Measurements from ENCODE around the gene NUDT3. TPM values are rescaled to one million over a fixed set of nuclear protein-coding genes. Genes with fewer than 3 reads are reported as not detected.
"Not testable (repeated sequence)": the region's sequence is repeated elsewhere in the genome, so short reads cannot be mapped to it uniquely, and the experiment has no call there.

NUDT3 gene
- total RNA-seq, 2 donors from 2014 or later: 7.9 to 15.1 TPM

GRCh38 chr6:34340906-34341480, 51.5 kb downstream of the NUDT3 start:
- Mint-ChIP-seq H3K9me3 (no peaks in the 10 kb centered on the region), H3K27ac (peak overlapping the region in 1 of 2 donors; percentile 75), H3K36me3 (peaks cover 0 to under 1% of the 10 kb centered on the region in 2 donors)
- DNase-seq (ENCODE audit: low spot score in 2 of 2) (no peak), ATAC-seq (no peak)

- DNase-seq (ENCODE audit: low spot score in 2 of 2) (no peak), ATAC-seq (no peak)
- peak overlapping the region in 1 of 2 donors; percentile 75 for H3K27ac Mint-ChIP-seq
- H3K9me3 Mint-ChIP-seq: no peaks in the 10 kb centered on the region
- H3K36me3 Mint-ChIP-seq: no peaks in the 10 kb centered on the region
Measured at GRCh38 chr6:34340394-34340793, 52.1 kb downstream of the NUDT3 start.

GRCh38 chr6:34339971-34340370, 52.5 kb downstream of the NUDT3 start:
- Mint-ChIP-seq H3K36me3 (no peaks in the 10 kb centered on the region), H3K27ac (no peak overlapping the region), H3K9me3 (no peaks in the 10 kb centered on the region)
- no peak for ATAC-seq
- DNase-seq (ENCODE audit: low spot score in 2 of 2): no peak

- no peaks in the 10 kb centered on the region for H3K36me3 Mint-ChIP-seq
- ATAC-seq: no peak
- no peaks in the 10 kb centered on the region for H3K9me3 Mint-ChIP-seq
- no peak overlapping the region for H3K27ac Mint-ChIP-seq
- no peak for DNase-seq (ENCODE audit: low spot score in 2 of 2)
Measured at GRCh38 chr6:34339432-34339831, 53.0 kb downstream of the NUDT3 start.

- DNase-seq (ENCODE audit: low spot score in 2 of 2) (no peak), ATAC-seq (no peak)
- Mint-ChIP-seq H3K9me3 (no peaks in the 10 kb centered on the region), H3K27ac (no peak overlapping the region), H3K36me3 (peaks cover 0 to 4% of the 10 kb centered on the region in 2 donors)
Measured at GRCh38 chr6:34338811-34339210, 53.7 kb downstream of the NUDT3 start.

GRCh38 chr6:34338377-34338776, 54.1 kb downstream of the NUDT3 start:
- Mint-ChIP-seq H3K27ac (no peak overlapping the region), H3K9me3 (no peaks in the 10 kb centered on the region), H3K36me3 (peaks cover 0 to 7% of the 10 kb centered on the region in 2 donors)
- DNase-seq (ENCODE audit: low spot score in 2 of 2): no peak
- ATAC-seq: no peak

GRCh38 chr6:34334796-34335416, 57.6 kb downstream of the NUDT3 start:
- ATAC-seq: no peak
- Mint-ChIP-seq H3K9me3 (no peaks in the 10 kb centered on the region), H3K36me3 (peaks cover 0 to 7% of the 10 kb centered on the region in 2 donors), H3K27ac (peak overlapping the region in 1 of 2 donors; percentile 3)
- DNase-seq (ENCODE audit: low spot score in 2 of 2): no peak

- Mint-ChIP-seq H3K27ac (no peak overlapping the region), H3K36me3 (peaks cover 0 to 7% of the 10 kb centered on the region in 2 donors), H3K9me3 (no peaks in the 10 kb centered on the region)
- no peak for DNase-seq (ENCODE audit: low spot score in 2 of 2)
- no peak for ATAC-seq
Measured at GRCh38 chr6:34333858-34334257, 58.6 kb downstream of the NUDT3 start.

- DNase-seq (ENCODE audit: low spot score in 2 of 2) (no peak), ATAC-seq (no peak)
- Mint-ChIP-seq H3K9me3 (no peaks in the 10 kb centered on the region), H3K36me3 (peaks cover 0 to 7% of the 10 kb centered on the region in 2 donors), H3K27ac (no peak overlapping the region)
Measured at GRCh38 chr6:34332251-34333198, 59.9 kb downstream of the NUDT3 start.

- Mint-ChIP-seq H3K9me3 (no peaks in the 10 kb centered on the region), H3K27ac (no peak overlapping the region), H3K36me3 (peaks cover 0 to 7% of the 10 kb centered on the region in 2 donors)
- DNase-seq (ENCODE audit: low spot score in 2 of 2) (no peak), ATAC-seq (no peak)
Measured at GRCh38 chr6:34331371-34332050, 61.0 kb downstream of the NUDT3 start.

- H3K9me3 Mint-ChIP-seq; H3K27ac Mint-ChIP-seq; H3K36me3 Mint-ChIP-seq; DNase-seq (ENCODE audit: low spot score in 2 of 2); ATAC-seq: not testable (repeated sequence)
Measured at GRCh38 chr6:34329814-34330213, 62.7 kb downstream of the NUDT3 start.

GRCh38 chr6:34328969-34329368, 63.5 kb downstream of the NUDT3 start:
- DNase-seq (ENCODE audit: low spot score in 2 of 2) (no peak), ATAC-seq (no peak)
- H3K9me3 Mint-ChIP-seq: no peaks in the 10 kb centered on the region
- peaks cover 0 to 5% of the 10 kb centered on the region in 2 donors for H3K36me3 Mint-ChIP-seq
- H3K27ac Mint-ChIP-seq: no peak overlapping the region

- not testable (repeated sequence) for H3K27ac Mint-ChIP-seq; DNase-seq (ENCODE audit: low spot score in 2 of 2); H3K36me3 Mint-ChIP-seq; ATAC-seq; H3K9me3 Mint-ChIP-seq
Measured at GRCh38 chr6:34327313-34328205, 64.9 kb downstream of the NUDT3 start.

GRCh38 chr6:34325633-34326032, 66.8 kb downstream of the NUDT3 start:
- H3K36me3 Mint-ChIP-seq: no peaks in the 10 kb centered on the region
- DNase-seq (ENCODE audit: low spot score in 2 of 2) (no peak), ATAC-seq (no peak)
- H3K9me3 Mint-ChIP-seq: no peaks in the 10 kb centered on the region
- H3K27ac Mint-ChIP-seq: no peak overlapping the region

- Mint-ChIP-seq H3K27ac (no peak overlapping the region), H3K9me3 (no peaks in the 10 kb centered on the region), H3K36me3 (no peaks in the 10 kb centered on the region)
- DNase-seq (ENCODE audit: low spot score in 2 of 2) (no peak), ATAC-seq (no peak)
Measured at GRCh38 chr6:34324738-34325444, 67.6 kb downstream of the NUDT3 start.
